HG02798 (cell line): ENCODE measurements around the gene CLPTM1.
"Not testable (repeated sequence)": the region's sequence is repeated elsewhere in the genome, so short reads cannot be mapped to it uniquely, and the experiment has no call there.

Experiments
- ATAC-seq: cut with Tn5 transposase; IDR thresholded peaks from one replicate; pipeline ENCODE4 v1.9.1; 2021; ENCODE audit warnings: mild to moderate bottlenecking; ENCODE audit not compliant: unreplicated experiment, poor library complexity

The CLPTM1 gene

GRCh38 chr19:44972802-44973201 is 17.6 kb downstream of the CLPTM1 start:
- ATAC-seq = no peak

DNA sequence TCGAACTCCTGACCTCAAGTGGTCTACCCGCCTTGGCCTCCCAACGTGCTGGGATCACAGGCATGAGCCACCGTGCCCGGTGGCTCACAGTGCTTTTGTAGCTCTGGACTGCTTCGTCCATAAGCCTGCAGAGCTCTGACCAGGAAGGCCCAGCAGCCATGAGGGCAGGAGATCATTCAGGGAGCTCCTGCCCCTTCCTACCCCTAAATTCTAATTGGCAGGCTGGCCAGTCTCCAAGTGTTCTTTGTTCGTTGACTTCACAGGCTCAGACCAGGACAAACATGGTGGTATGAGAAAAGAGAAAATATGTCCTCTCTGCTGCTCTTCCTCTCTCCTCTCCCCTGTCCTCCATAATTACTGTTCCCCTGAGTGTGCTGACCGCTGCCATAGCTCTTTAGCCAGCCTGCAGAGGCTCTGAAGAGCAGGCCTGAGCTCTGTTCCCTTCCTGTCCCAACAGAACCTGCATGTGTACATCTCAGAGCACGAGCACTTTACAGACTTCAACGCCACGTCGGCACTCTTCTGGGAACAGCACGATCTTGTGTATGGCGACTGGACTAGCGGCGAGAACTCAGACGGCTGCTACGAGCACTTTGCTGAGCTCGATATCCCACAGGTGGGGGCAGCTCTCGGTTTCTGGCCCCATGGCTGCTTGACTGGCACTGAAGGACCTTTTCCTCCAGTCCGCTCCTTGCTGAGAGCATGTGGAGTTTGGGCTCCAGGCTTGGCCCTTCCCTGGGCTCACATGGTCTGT is 19.0 kb downstream of the CLPTM1 start:
- ATAC-seq = no peak

DNA sequence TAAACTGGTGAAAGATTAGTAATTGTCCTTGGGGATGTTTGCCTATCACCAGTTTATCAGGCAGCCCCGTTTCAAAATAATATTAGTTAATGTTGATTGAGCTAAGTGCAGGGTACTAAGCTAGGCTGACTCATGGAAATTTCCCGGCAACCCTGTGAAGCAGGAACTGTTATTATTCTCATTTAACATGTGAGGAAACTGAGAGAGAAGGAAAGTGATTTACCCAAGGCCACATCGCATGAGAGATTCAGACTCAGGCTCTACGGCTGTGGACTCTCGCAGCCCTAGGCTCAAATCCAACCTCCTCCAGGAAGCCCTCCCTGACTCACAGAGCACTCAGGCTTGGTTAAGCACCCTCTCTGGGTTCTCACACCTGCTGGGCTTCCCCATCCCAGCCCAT is 19.7 kb downstream of the CLPTM1 start:
- ATAC-seq = no peak

- ATAC-seq = no peak
Measured at GRCh38 chr19:44975444-44975843, 20.3 kb downstream of the CLPTM1 start.

- no peak for ATAC-seq
Measured at GRCh38 chr19:44984005-44984404, 28.8 kb downstream of the CLPTM1 start.

- no peak for ATAC-seq
Measured at GRCh38 chr19:44985445-44985844, 30.3 kb downstream of the CLPTM1 start.

- ATAC-seq = no peak
Measured at GRCh38 chr19:44986389-44986788, 31.2 kb downstream of the CLPTM1 start.

DNA sequence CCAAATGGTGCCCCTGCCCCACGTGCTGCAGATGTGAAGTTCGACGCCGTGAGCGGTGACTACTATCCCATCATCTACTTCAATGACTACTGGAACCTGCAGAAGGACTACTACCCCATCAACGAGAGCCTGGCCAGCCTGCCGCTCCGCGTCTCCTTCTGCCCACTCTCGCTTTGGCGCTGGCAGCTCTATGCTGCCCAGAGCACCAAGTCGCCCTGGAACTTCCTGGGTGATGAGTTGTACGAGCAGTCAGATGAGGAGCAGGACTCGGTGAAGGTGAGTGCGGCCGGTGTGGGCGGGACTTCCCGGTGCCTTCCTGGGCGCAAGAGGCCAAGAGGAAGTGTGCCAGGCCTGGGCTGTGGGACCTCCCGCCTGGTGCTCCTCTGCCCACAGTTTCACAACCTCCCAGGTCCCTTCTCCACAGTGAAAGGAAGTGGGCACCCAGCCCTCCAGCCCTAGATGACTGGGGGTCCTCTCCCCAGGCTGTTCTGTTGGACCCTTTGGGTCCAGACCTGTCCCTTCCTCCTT is 32.0 kb downstream of the CLPTM1 start:
- no peak for ATAC-seq

GRCh38 chr19:44988273-44988672 is 33.1 kb downstream of the CLPTM1 start:
- no peak for ATAC-seq

GRCh38 chr19:44988896-44989556 is 33.8 kb downstream of the CLPTM1 start:
- no peak for ATAC-seq

GRCh38 chr19:44990459-44990858 is 35.3 kb downstream of the CLPTM1 start:
- ATAC-seq = no peak

- ATAC-seq = no peak
Measured at GRCh38 chr19:44990966-44991365, 35.8 kb downstream of the CLPTM1 start.

DNA sequence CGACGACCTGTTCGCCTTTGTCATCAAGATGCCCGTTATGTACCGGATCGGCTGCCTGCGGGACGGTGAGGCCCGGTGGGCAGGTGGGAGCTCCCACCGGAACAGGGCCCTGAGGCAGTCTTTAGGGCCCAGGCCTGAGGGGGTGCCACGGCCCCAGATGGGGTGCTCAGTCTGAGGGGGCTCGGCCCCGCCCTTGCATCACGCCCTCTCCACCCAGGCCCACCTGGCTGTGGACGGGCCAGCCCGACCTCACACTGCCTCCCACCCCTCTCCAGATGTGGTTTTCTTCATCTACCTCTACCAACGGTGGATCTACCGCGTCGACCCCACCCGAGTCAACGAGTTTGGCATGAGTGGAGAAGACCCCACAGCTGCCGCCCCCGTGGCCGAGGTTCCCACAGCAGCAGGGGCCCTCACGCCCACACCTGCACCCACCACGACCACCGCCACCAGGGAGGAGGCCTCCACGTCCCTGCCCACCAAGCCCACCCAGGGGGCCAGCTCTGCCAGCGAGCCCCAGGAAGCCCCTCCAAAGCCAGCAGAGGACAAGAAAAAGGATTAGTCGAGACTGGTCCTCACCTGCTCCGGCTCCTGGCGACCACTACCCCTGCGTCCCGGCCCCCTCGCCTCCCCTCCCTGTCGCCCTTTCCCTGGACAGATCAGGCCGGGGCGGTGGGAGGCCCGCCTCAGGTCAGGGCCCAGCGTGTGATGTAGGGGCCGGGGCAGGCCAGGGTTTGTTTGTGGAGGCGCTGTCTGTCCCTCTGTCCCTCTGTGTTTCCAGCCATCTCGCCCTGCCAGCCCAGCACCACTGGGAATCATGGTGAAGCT is 37.4 kb downstream of the CLPTM1 start:
- no peak for ATAC-seq

GRCh38 chr19:44993526-44993925 is 38.3 kb downstream of the CLPTM1 start:
- no peak for ATAC-seq

DNA sequence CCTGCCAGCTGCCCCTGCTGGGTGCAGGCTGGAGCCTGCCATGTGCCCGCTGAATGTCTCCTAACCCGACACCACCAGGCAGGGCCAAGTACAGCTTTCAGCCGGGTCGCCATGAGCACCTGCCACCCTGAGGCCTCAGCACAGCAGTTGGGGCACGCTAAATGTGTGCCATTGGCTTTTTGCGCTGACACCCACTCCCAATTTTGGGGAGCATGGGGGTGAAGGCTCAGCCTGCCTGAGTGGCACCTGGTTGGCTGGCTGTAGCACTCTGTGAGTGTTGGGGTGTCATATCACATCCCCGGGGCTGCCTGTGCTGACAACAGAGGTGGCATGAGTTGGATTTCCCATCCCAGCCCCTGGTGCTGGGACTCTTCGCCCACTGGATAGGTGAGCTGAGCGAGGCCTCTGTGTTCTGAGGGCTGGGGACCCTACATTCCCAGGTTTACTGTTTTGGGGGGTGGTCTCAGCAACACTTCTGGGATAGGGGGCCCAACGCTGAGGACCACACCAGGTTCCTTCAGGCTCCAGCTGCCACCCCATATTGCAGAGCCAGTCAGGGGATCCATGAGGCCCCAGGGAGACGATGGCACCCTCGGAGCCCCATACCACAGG is 38.9 kb downstream of the CLPTM1 start:
- no peak for ATAC-seq

DNA sequence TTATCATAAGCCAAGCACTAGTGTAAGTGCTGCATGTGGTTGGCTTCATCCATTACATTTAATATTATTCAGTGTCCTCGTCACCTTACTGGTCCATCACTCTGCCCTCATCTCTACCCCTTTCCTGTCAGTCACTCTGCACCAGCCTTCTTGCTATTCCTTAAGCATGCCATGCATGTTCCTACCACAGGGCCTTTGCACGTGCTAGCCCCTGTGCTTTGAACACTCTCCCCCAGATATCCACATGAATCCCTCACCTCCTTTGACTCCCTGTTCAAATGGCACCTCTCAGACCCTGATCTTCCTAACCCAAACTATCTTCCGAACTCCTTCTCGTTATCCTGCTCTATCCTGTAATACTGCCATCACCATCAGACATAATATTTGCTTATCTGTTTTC is 42.8 kb downstream of the CLPTM1 start:
- no peak for ATAC-seq

GRCh38 chr19:44999131-44999925 is 44.1 kb downstream of the CLPTM1 start:
- ATAC-seq = not testable (repeated sequence)

GRCh38 chr19:45000665-45001064 is 45.5 kb downstream of the CLPTM1 start:
- ATAC-seq = not testable (repeated sequence)

- ATAC-seq = peak; percentile 65
Measured at GRCh38 chr19:45001087-45001739, 46.0 kb downstream of the CLPTM1 start, which contains the start of gene RELB. TSS of gene RELB (plus strand) at chr19:45001464. CDS start at chr19:45001580, 116 bp downstream.
